ENCODE measurements around the gene TRAP1. TPM values are rescaled to one million over a fixed set of nuclear protein-coding genes. Genes with fewer than 3 reads are reported as not detected.
A peak's percentile ranks its signal among the peaks of the same experiment; 100 is the strongest.

TRAP1 gene
- polyA plus RNA-seq, 2 of the 4 experiments (the other 2 are of a cell fraction) = 103 to 198 TPM

GRCh38 chr16:3643095-3643730 lies 74.1 kb downstream of the TRAP1 start:
- FAIRE-seq = no peak
- no peak overlapping the region for H3K4me3 ChIP-seq
- no peak overlapping the region for H3K27ac ChIP-seq
- 91% methylated on average over 14 of the region's 14 CpGs for WGBS (ENCODE audit: missing lambda C conversion rate)
- H3K4me2 ChIP-seq = no peak overlapping the region
- peaks cover 16% of the 10 kb centered on the region for H3K4me1 ChIP-seq
- ChIA-PET CTCF (interaction anchor here (1.1 to 1.7 kb wide), 3 partner anchors 10 to 296 kb away, joined by 3 to 5 read pairs (median 3); no protein-coding TSS in a partner anchor), POLR2A (no interaction called here)
- no peak for DNase-seq (ENCODE audit: low read depth in 1 of 2, low spot score in 1 of 2)
- TF ChIP-seq BHLHE40 (IDR thresholded peaks at IDR 0.05; ENCODE audit: low read depth, low read length) = no peak
- TF ChIP-seq HOXB5 (CRISPR knock-in tag; IDR thresholded peaks at IDR 0.05) = no peak
- TF ChIP-seq EHF (CRISPR knock-in tag; IDR thresholded peaks at IDR 0.05) = no peak
- no peak for TF ChIP-seq ELK1 (IDR thresholded peaks at IDR 0.05; ENCODE audit: low read depth, low read length)
- TF ChIP-seq ATOH8 (CRISPR knock-in tag; IDR thresholded peaks at IDR 0.05; ENCODE audit: low read depth) = no peak
- TF ChIP-seq HES2 (IDR thresholded peaks at IDR 0.05) = no peak
- no peak for TF ChIP-seq NFE2L2 (conservative IDR thresholded peaks at IDR 0.05; ENCODE audit: low read length)
- no peak for TF ChIP-seq RARB (CRISPR knock-in tag; IDR thresholded peaks at IDR 0.05)
- no peak for TF ChIP-seq RAD21 (conservative IDR thresholded peaks at IDR 0.05 in 1 of 2, IDR thresholded peaks at IDR 0.05 in 1 of 2)
- H3K9me3 ChIP-seq = no peaks in the 10 kb centered on the region
- no peak for ATAC-seq

- peaks cover 19% of the 10 kb centered on the region for H3K4me1 ChIP-seq
- TF ChIP-seq MYC (IDR thresholded peaks at IDR 0.05; ENCODE audit: borderline replicate concordance, low read length) (no peak), ZC3H11A (IDR thresholded peaks at IDR 0.05) (no peak), BCL3 (IDR thresholded peaks at IDR 0.05) (no peak)
- no peak overlapping the region for H3K27ac ChIP-seq
- ChIA-PET CTCF (interaction anchor here (0.6 to 1.7 kb wide), 5 partner anchors 10 to 296 kb away, joined by 3 to 5 read pairs (median 3); partner anchors contain the start of gene CLUAP1), POLR2A (no interaction called here)
- H3K4me3 ChIP-seq = no peak overlapping the region
- DNase-seq (ENCODE audit: low read depth in 1 of 2, low spot score in 1 of 2) (no peak), FAIRE-seq (no peak), ATAC-seq (peak in 1 of 2 experiments; percentile 52; a peak in 4 of 6 replicates)
- no peaks in the 10 kb centered on the region for H3K9me3 ChIP-seq
- 72% methylated on average over 21 of the region's 21 CpGs for WGBS (ENCODE audit: missing lambda C conversion rate)
- no peak overlapping the region for H3K4me2 ChIP-seq
Observed at GRCh38 chr16:3642397-3643094, 74.8 kb downstream of the TRAP1 start.

- Histone ChIP-seq H3K9me3 (no peaks in the 10 kb centered on the region), H3K4me1 (peaks cover 24% of the 10 kb centered on the region), H3K4me3 (no peak overlapping the region), H3K4me2 (no peak overlapping the region), H3K27ac (no peak overlapping the region)
- no peak for TF ChIP-seq JUNB (IDR thresholded peaks at IDR 0.05)
- TF ChIP-seq MYC (IDR thresholded peaks at IDR 0.05; ENCODE audit: borderline replicate concordance, low read length) = no peak
- TF ChIP-seq KDM1A (IDR thresholded peaks at IDR 0.05; ENCODE audit: low read depth) = no peak
- TF ChIP-seq HES2 (IDR thresholded peaks at IDR 0.05) = no peak
- TF ChIP-seq CHD2 (IDR thresholded peaks at IDR 0.05; ENCODE audit: low read length, partially characterized antibody) = no peak
- TF ChIP-seq E2F6 (IDR thresholded peaks at IDR 0.05; ENCODE audit: borderline replicate concordance, low read depth) = no peak
- no peak for TF ChIP-seq POLR2AphosphoS2 (conservative IDR thresholded peaks at IDR 0.05; ENCODE audit: low read length)
- POLR2A ChIA-PET = no interaction called here
- no peak for FAIRE-seq
- ATAC-seq = no peak
- CTCF ChIA-PET = interaction anchor here (0.6 to 1.8 kb wide), 4 partner anchors 13 to 226 kb away, joined by 3 to 6 read pairs (median 4); partner anchors contain the start of genes CLUAP1 and DNASE1
- 89% methylated on average over 8 of the region's 9 CpGs for WGBS (ENCODE audit: missing lambda C conversion rate)
- DNase-seq (ENCODE audit: low read depth in 1 of 2, low spot score in 1 of 2) = no peak
Observed at GRCh38 chr16:3641801-3642396, 75.4 kb downstream of the TRAP1 start.

Data from A549 (cell line).